ENCODE results near the gene GJC2. TPM values are rescaled to one million over a fixed set of nuclear protein-coding genes. Genes with fewer than 3 reads are reported as not detected.

Gene GJC2
- total RNA-seq, 2 experiments from 2014 or later, result 2.1 to 2.4 TPM

GRCh38 chr1:228114827-228115226, 34.9 kb upstream of the GJC2 start:
- TF ChIP-seq, protein P1, sequence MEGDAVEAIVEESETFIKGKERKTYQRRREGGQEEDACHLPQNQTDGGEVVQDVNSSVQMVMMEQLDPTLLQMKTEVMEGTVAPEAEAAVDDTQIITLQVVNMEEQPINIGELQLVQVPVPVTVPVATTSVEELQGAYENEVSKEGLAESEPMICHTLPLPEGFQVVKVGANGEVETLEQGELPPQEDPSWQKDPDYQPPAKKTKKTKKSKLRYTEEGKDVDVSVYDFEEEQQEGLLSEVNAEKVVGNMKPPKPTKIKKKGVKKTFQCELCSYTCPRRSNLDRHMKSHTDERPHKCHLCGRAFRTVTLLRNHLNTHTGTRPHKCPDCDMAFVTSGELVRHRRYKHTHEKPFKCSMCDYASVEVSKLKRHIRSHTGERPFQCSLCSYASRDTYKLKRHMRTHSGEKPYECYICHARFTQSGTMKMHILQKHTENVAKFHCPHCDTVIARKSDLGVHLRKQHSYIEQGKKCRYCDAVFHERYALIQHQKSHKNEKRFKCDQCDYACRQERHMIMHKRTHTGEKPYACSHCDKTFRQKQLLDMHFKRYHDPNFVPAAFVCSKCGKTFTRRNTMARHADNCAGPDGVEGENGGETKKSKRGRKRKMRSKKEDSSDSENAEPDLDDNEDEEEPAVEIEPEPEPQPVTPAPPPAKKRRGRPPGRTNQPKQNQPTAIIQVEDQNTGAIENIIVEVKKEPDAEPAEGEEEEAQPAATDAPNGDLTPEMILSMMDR (IDR thresholded peaks at IDR 0.05), result no peak
- Histone ChIP-seq H3K4me1 (ENCODE audit: insufficient read depth, low read length) (peaks cover 5% of the 10 kb centered on the region), H3K27ac (ENCODE audit: low read depth in 1 of 2, low read length in 2 of 2) (no peak overlapping the region), H3K27me3 (ENCODE audit: control insufficient read depth in 1 of 2, insufficient read depth in 2 of 2, low read length in 2 of 2) (no peaks in the 10 kb centered on the region), H3K36me3 (ENCODE audit: insufficient read depth, low read length) (no peaks in the 10 kb centered on the region), H3K9me3 (ENCODE audit: control insufficient read depth in 1 of 2, insufficient read depth in 1 of 2, low read length in 2 of 2) (no peaks in the 10 kb centered on the region), H3K4me3 (ENCODE audit: low read length) (no peak overlapping the region)
- no peaks in the 10 kb centered on the region for H3K9me3 Mint-ChIP-seq
- no peak overlapping the region for H3K27ac Mint-ChIP-seq
- ChIA-PET POLR2A (no interaction called here), CTCF (interaction anchor here (0.6 kb wide), 1 partner anchor 298 kb away, joined by 3 read pairs; no protein-coding TSS in a partner anchor)
- no peaks in the 10 kb centered on the region for H3K27me3 Mint-ChIP-seq
- peaks cover 5% of the 10 kb centered on the region for H3K4me1 Mint-ChIP-seq (ENCODE audit: low read depth)
- ATAC-seq (ENCODE audit: poor library complexity), result no peak
- no peak for DNase-seq
- no peaks in the 10 kb centered on the region for H3K36me3 Mint-ChIP-seq (ENCODE audit: low read depth)
- H3K4me3 Mint-ChIP-seq, result no peak overlapping the region
- intact Hi-C loops (cut with DNase I, micrococcal nuclease), result no loop called here

DNA sequence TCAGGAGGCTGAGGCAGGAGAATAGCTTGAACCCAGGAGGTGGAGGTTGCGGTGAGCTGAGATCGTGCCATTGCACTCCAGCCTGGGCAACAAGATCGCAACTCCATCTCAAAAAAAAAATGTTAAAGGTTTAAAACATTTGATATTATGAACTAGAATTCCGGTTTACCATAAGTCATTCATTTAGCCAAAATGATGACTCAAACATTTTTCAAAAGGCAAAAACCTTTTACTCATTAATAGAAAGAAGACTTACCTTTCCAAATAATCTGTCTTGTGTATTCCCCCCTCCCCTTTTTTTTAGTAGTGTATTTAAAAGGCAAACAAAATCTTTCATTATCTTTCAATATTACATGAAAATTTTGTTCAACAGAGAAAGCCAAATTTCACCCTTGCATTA, 32.4 kb upstream of the GJC2 start:
- H3K9me3 ChIP-seq (ENCODE audit: control insufficient read depth in 1 of 2, insufficient read depth in 1 of 2, low read length in 2 of 2), result no peaks in the 10 kb centered on the region
- Mint-ChIP-seq H3K36me3 (ENCODE audit: low read depth) (no peaks in the 10 kb centered on the region), H3K27ac (no peak overlapping the region), H3K4me1 (ENCODE audit: low read depth) (no peaks in the 10 kb centered on the region), H3K4me3 (no peak overlapping the region), H3K27me3 (no peaks in the 10 kb centered on the region), H3K9me3 (no peaks in the 10 kb centered on the region)
- no peak for ATAC-seq (ENCODE audit: poor library complexity)
- H3K36me3 ChIP-seq (ENCODE audit: insufficient read depth, low read length), result no peaks in the 10 kb centered on the region
- TF ChIP-seq, protein P1 (IDR thresholded peaks at IDR 0.05), result no peak
- H3K27ac ChIP-seq (ENCODE audit: low read depth in 1 of 2, low read length in 2 of 2), result no peak overlapping the region
- intact Hi-C loops (cut with DNase I, micrococcal nuclease), result no loop called here
- H3K4me3 ChIP-seq (ENCODE audit: low read length), result no peak overlapping the region
- ChIA-PET POLR2A (no interaction called here), CTCF (no interaction called here)
- H3K4me1 ChIP-seq (ENCODE audit: insufficient read depth, low read length), result no peaks in the 10 kb centered on the region
- no peak for DNase-seq
- H3K27me3 ChIP-seq (ENCODE audit: control insufficient read depth in 1 of 2, insufficient read depth in 2 of 2, low read length in 2 of 2), result no peaks in the 10 kb centered on the region

DNA sequence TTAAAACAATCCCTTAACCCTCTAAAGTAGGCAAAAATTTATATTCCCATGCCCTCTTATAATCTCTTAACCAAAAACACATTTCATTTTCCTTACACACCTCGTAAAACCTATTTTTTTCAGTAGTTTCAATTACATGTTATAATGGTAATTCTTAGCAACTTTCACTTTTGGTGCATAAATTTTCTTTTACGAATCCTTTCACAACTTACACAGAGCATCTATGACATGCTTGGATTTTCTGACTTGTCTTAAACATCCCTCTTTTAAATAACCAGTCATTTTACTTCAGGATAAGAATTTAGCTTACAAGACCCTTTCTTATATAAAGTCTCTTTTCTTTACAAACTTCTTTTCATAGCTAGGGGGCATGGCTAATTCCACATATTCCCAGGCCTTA, 31.7 kb upstream of the GJC2 start:
- POLR2A ChIA-PET, result interaction anchor here (0.7 to 1.3 kb wide), 2 partner anchors 13 to 36 kb away, joined by 3 read pairs; partner anchors contain the start of gene ARF1
- intact Hi-C loops (cut with DNase I, micrococcal nuclease), result no loop called here
- H3K27me3 Mint-ChIP-seq, result no peaks in the 10 kb centered on the region

More for the DNA sequence above, 31.7 kb upstream of the GJC2 start:
- ATAC-seq (ENCODE audit: poor library complexity) (no peak), DNase-seq (no peak)
- CTCF ChIA-PET, result no interaction called here
- no peaks in the 10 kb centered on the region for H3K4me1 Mint-ChIP-seq (ENCODE audit: low read depth)
- no peak overlapping the region for H3K4me3 ChIP-seq (ENCODE audit: low read length)
- H3K27ac Mint-ChIP-seq, result no peak overlapping the region
- H3K4me3 Mint-ChIP-seq, result no peak overlapping the region
- H3K36me3 Mint-ChIP-seq (ENCODE audit: low read depth), result no peaks in the 10 kb centered on the region
- H3K9me3 ChIP-seq (ENCODE audit: control insufficient read depth in 1 of 2, insufficient read depth in 1 of 2, low read length in 2 of 2), result no peaks in the 10 kb centered on the region
- TF ChIP-seq, protein P1 (IDR thresholded peaks at IDR 0.05), result no peak
- H3K4me1 ChIP-seq (ENCODE audit: insufficient read depth, low read length), result no peaks in the 10 kb centered on the region
- no peak overlapping the region for H3K27ac ChIP-seq (ENCODE audit: low read depth in 1 of 2, low read length in 2 of 2)
- H3K9me3 Mint-ChIP-seq, result no peaks in the 10 kb centered on the region
- no peaks in the 10 kb centered on the region for H3K36me3 ChIP-seq (ENCODE audit: insufficient read depth, low read length)
- H3K27me3 ChIP-seq (ENCODE audit: control insufficient read depth in 1 of 2, insufficient read depth in 2 of 2, low read length in 2 of 2), result no peaks in the 10 kb centered on the region
